ENCODE measurements around the gene TUBGCP6.
"Not testable (repeated sequence)": the region's sequence is repeated elsewhere in the genome, so short reads cannot be mapped to it uniquely, and the experiment has no call there.

Gene TUBGCP6

GRCh38 chr22:50178871-50179869 lies 65.7 kb downstream of the TUBGCP6 start:
- DNase-seq, result no peak

- no peak for DNase-seq
Measured at GRCh38 chr22:50178471-50178864, 66.4 kb downstream of the TUBGCP6 start.

GRCh38 chr22:50177537-50178470 lies 67.0 kb downstream of the TUBGCP6 start:
- no peak for DNase-seq

- no peak for DNase-seq
Measured at GRCh38 chr22:50176850-50177536, 67.8 kb downstream of the TUBGCP6 start.

GRCh38 chr22:50175921-50176849 lies 68.6 kb downstream of the TUBGCP6 start:
- no peak for DNase-seq

- no peak for DNase-seq
Measured at GRCh38 chr22:50175191-50175461, 69.7 kb downstream of the TUBGCP6 start.

GRCh38 chr22:50174382-50175190 lies 70.2 kb downstream of the TUBGCP6 start:
- DNase-seq, result peak in 3 of 14 donors; percentile 22 to 86 (median 32)

- no peak for DNase-seq
Measured at GRCh38 chr22:50173983-50174355, 70.9 kb downstream of the TUBGCP6 start.

- DNase-seq, result no peak
Measured at GRCh38 chr22:50173311-50173982, 71.4 kb downstream of the TUBGCP6 start.

GRCh38 chr22:50171965-50172421 lies 72.8 kb downstream of the TUBGCP6 start:
- DNase-seq, result no peak

- DNase-seq, result no peak
Measured at GRCh38 chr22:50171319-50171964, 73.4 kb downstream of the TUBGCP6 start.

GRCh38 chr22:50170453-50171318 lies 74.1 kb downstream of the TUBGCP6 start, which contains the start of gene PANX2:
Gene PANX2, plus strand, starts transcription at chr22:50170731. Its CDS starts 0 bp downstream, at chr22:50170731.
- no peak for DNase-seq

- no peak for DNase-seq
Measured at GRCh38 chr22:50169774-50170341, 75.0 kb downstream of the TUBGCP6 start.

- no peak for DNase-seq
Measured at GRCh38 chr22:50169181-50169759, 75.6 kb downstream of the TUBGCP6 start.

GRCh38 chr22:50168490-50169180 lies 76.2 kb downstream of the TUBGCP6 start:
- not testable (repeated sequence) for DNase-seq

- DNase-seq, result no peak
Measured at GRCh38 chr22:50167689-50168489, 76.9 kb downstream of the TUBGCP6 start.

All from C1 segment of cervical spinal cord (tissue), 14 donors.